HG03558 (cell line): ENCODE results near the gene BTRC.

Experiments used
- ATAC-seq: cut with Tn5 transposase; IDR thresholded peaks from one replicate; pipeline ENCODE4 v1.9.1; 2021; ENCODE audit warnings: moderate number of reproducible peaks; ENCODE audit not compliant: unreplicated experiment; ENCODE audit errors: extremely low read depth

Gene BTRC

GRCh38 chr10:101602761-101603398 lies 248.9 kb downstream of the BTRC start:
- ATAC-seq: no peak
